H1 (cell line): ENCODE measurements around the gene ANKS1B.

Experiments used
- CEBPB ChIP-seq: IDR thresholded peaks from 2 replicates; pipeline ENCODE4 v1.6.1; 2012; ENCODE audit warnings: low read depth, low read length
- CHD2 ChIP-seq: IDR thresholded peaks from 2 replicates; pipeline ENCODE4 v1.6.1; 2012; ENCODE audit warnings: low read length, improper control_type of control experiment
- CREB1 ChIP-seq: IDR thresholded peaks from 2 replicates; pipeline ENCODE4 v1.6.1; 2012; ENCODE audit warnings: inconsistent platforms
- CTCF ChIP-seq, 3 experiments: IDR thresholded peaks; 1 replicate in 2 of 3; 2 replicates in 1 of 3; pipeline versions ENCODE4 v1.5.1 to v1.6.1; 2011; ENCODE audit warnings: low read length in 3 of 3, mild to moderate bottlenecking in 3 of 3, inconsistent platforms in 2 of 3, low read depth in 1 of 3, moderate library complexity in 1 of 3; ENCODE audit not compliant: insufficient read depth in 1 of 3; ENCODE audit errors: control extremely low read depth in 1 of 3
- EP300 ChIP-seq, 2 experiments: IDR thresholded peaks; 1 replicate in 1 of 2; 2 replicates in 1 of 2; pipeline ENCODE4 v1.6.1; 2011 to 2012; ENCODE audit warnings: low read depth in 2 of 2, low read length in 2 of 2, mild to moderate bottlenecking in 2 of 2, borderline replicate concordance in 1 of 2, inconsistent platforms in 1 of 2, moderate library complexity in 1 of 2
- EZH2 ChIP-seq: fragments of 200-600 bp; sonication (generic); IDR thresholded peaks from 2 replicates; pipeline ENCODE4 v1.7.1; 2012; ENCODE audit warnings: low read depth, mild to moderate bottlenecking, moderate library complexity, low read length, inconsistent platforms; ENCODE audit not compliant: severe bottlenecking
- MAX ChIP-seq: IDR thresholded peaks from 2 replicates; pipeline ENCODE4 v1.6.1; 2012; ENCODE audit warnings: inconsistent platforms
- POLR2A ChIP-seq, 2 experiments: IDR thresholded peaks; 1 replicate in 1 of 2; 2 replicates in 1 of 2; pipeline ENCODE4 v1.6.1; 2011; ENCODE audit warnings: low read depth in 2 of 2, low read length in 2 of 2, mild to moderate bottlenecking in 2 of 2; ENCODE audit errors: control extremely low read depth in 1 of 2
- POLR2AphosphoS5 ChIP-seq: IDR thresholded peaks from 2 replicates; pipeline ENCODE4 v1.6.1; 2011; ENCODE audit warnings: low read depth, low read length
- SIN3A ChIP-seq, 2 experiments: IDR thresholded peaks in 1 of 2; conservative IDR thresholded peaks in 1 of 2; 2 replicates each; pipeline ENCODE4 v1.6.1; 2011 to 2012; ENCODE audit warnings: low read length in 2 of 2, improper control_type of control experiment in 1 of 2, low read depth in 1 of 2, mild to moderate bottlenecking in 1 of 2
- SUZ12 ChIP-seq: fragments of 200-600 bp; sonication (generic); IDR thresholded peaks from 2 replicates; pipeline ENCODE4 v1.6.1; 2012; ENCODE audit warnings: mild to moderate bottlenecking, inconsistent platforms, low read length, moderate library complexity, mixed read lengths
- TBP ChIP-seq: IDR thresholded peaks from 2 replicates; pipeline ENCODE4 v1.6.1; 2011; ENCODE audit warnings: low read depth, low read length, improper control_type of control experiment
- TCF12 ChIP-seq: IDR thresholded peaks from 2 replicates; pipeline ENCODE4 v1.6.1; 2011; ENCODE audit warnings: low read depth, mild to moderate bottlenecking, low read length
- YY1 ChIP-seq: IDR thresholded peaks from 2 replicates; pipeline ENCODE4 v1.6.1; 2011; ENCODE audit warnings: low read depth, mild to moderate bottlenecking, low read length

GRCh38 chr12:99544457-99544856 lies 440.3 kb downstream of the ANKS1B start:
- TF ChIP-seq SIN3A (conservative IDR thresholded peaks at IDR 0.05 in 1 of 2, IDR thresholded peaks at IDR 0.05 in 1 of 2; ENCODE audit: low read depth in 1 of 2, low read length in 2 of 2) (no peak), POLR2A (IDR thresholded peaks at IDR 0.05; ENCODE audit: control extremely low read depth in 1 of 2, low read depth in 2 of 2, low read length in 2 of 2) (no peak), TCF12 (no peak), MAX (no peak), CHD2 (no peak), EZH2 (no peak), CEBPB (no peak), SUZ12 (no peak), CREB1 (no peak), POLR2AphosphoS5 (no peak), EP300 (IDR thresholded peaks at IDR 0.05; ENCODE audit: borderline replicate concordance in 1 of 2, low read depth in 2 of 2, low read length in 2 of 2) (no peak), CTCF (IDR thresholded peaks at IDR 0.05; ENCODE audit: control extremely low read depth in 1 of 3, insufficient read depth in 1 of 3, low read depth in 1 of 3, low read length in 3 of 3) (no peak), TBP (no peak), YY1 (no peak)
